Measurements from ENCODE around the gene PAQR3. TPM values are rescaled to one million over a fixed set of nuclear protein-coding genes. Genes with fewer than 3 reads are reported as not detected.

PAQR3 gene
- total and polyA plus RNA-seq, 10 of the 15 experiments (the other 5 are each of a cell fraction or from before 2014, with no cell fraction given), result 2.2 to 25.4 (median 7.2) TPM

- TF ChIP-seq TBL1XR1 (IDR thresholded peaks at IDR 0.05; ENCODE audit: low read depth, low read length), result no peak
- no peak for TF ChIP-seq RELB (IDR thresholded peaks at IDR 0.05; ENCODE audit: low read depth)
- no peak for TF ChIP-seq WRNIP1 (IDR thresholded peaks at IDR 0.05; ENCODE audit: borderline replicate concordance, low read depth, low read length)
- peak; percentile 28; the same call in 1 of the 2 replicates for TF ChIP-seq NR2C1 (IDR thresholded peaks at IDR 0.05)
- peak; percentile 92 for TF ChIP-seq SMARCA5 (IDR thresholded peaks at IDR 0.05)
- TF ChIP-seq RELA (IDR thresholded peaks at IDR 0.05; ENCODE audit: borderline replicate concordance, partially characterized antibody), result peak; percentile 17
- peak; percentile 84 for TF ChIP-seq CREB1 (IDR thresholded peaks at IDR 0.05; ENCODE audit: low read depth)
- 0 out of 4 replicates have a peak, but pooled peaks of 1 of the 2 experiments have one; percentile 34 for TF ChIP-seq SRF (IDR thresholded peaks at IDR 0.05; ENCODE audit: low read depth in 2 of 2, low read length in 2 of 2)
- TF ChIP-seq ZBED1 (IDR thresholded peaks at IDR 0.05; ENCODE audit: borderline replicate concordance), result no peak
- no peak for TF ChIP-seq EED (IDR thresholded peaks at IDR 0.05; ENCODE audit: low read depth)
- no peak for TF ChIP-seq ZBTB33 (IDR thresholded peaks at IDR 0.05)
- peak; percentile 35; the same call in 1 of the 2 replicates for TF ChIP-seq TAF1 (IDR thresholded peaks at IDR 0.05; ENCODE audit: borderline replicate concordance, low read depth, low read length)
- TF ChIP-seq, protein P1, sequence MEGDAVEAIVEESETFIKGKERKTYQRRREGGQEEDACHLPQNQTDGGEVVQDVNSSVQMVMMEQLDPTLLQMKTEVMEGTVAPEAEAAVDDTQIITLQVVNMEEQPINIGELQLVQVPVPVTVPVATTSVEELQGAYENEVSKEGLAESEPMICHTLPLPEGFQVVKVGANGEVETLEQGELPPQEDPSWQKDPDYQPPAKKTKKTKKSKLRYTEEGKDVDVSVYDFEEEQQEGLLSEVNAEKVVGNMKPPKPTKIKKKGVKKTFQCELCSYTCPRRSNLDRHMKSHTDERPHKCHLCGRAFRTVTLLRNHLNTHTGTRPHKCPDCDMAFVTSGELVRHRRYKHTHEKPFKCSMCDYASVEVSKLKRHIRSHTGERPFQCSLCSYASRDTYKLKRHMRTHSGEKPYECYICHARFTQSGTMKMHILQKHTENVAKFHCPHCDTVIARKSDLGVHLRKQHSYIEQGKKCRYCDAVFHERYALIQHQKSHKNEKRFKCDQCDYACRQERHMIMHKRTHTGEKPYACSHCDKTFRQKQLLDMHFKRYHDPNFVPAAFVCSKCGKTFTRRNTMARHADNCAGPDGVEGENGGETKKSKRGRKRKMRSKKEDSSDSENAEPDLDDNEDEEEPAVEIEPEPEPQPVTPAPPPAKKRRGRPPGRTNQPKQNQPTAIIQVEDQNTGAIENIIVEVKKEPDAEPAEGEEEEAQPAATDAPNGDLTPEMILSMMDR (IDR thresholded peaks at IDR 0.05 in 2 of 3, conservative IDR thresholded peaks at IDR 0.05 in 1 of 3; ENCODE audit: control insufficient read depth in 2 of 3, extremely low read depth in 1 of 3, insufficient read depth in 1 of 3, low read depth in 3 of 3, low read length in 3 of 3), result 0 out of 6 replicates have a peak, but pooled peaks of 1 of the 3 experiments have one; percentile 1
- peak in 1 of 2 experiments; percentile 84; a peak in 3 of 4 replicates for TF ChIP-seq BHLHE40 (IDR thresholded peaks at IDR 0.05; ENCODE audit: borderline replicate concordance in 1 of 2, low read depth in 2 of 2, low read length in 1 of 2)
- TF ChIP-seq, protein P2, sequence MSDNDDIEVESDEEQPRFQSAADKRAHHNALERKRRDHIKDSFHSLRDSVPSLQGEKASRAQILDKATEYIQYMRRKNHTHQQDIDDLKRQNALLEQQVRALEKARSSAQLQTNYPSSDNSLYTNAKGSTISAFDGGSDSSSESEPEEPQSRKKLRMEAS (IDR thresholded peaks at IDR 0.05; ENCODE audit: low read depth, low read length), result no peak
- 0 out of 2 replicates have a peak, but pooled peaks have one; percentile 58 for TF ChIP-seq ZNF217 (IDR thresholded peaks at IDR 0.05)
- TF ChIP-seq ATF2 (IDR thresholded peaks at IDR 0.05; ENCODE audit: low read length), result no peak
- peak; percentile 82 for TF ChIP-seq CREM (IDR thresholded peaks at IDR 0.05; ENCODE audit: low read depth)
- TF ChIP-seq NFXL1 (IDR thresholded peaks at IDR 0.05; ENCODE audit: borderline replicate concordance), result peak; percentile 34; the same call in 1 of the 2 replicates
- peak; percentile 63; the same call in 1 of the 2 replicates for TF ChIP-seq POLR2AphosphoS5 (IDR thresholded peaks at IDR 0.05; ENCODE audit: low read length)
- TF ChIP-seq POLR2A (IDR thresholded peaks at IDR 0.05; ENCODE audit: low read depth, low read length), result peak; percentile 88
- no peak for TF ChIP-seq MEF2B (IDR thresholded peaks at IDR 0.05; ENCODE audit: partially characterized antibody, poor library complexity, severe bottlenecking)
- TF ChIP-seq RAD51 (IDR thresholded peaks at IDR 0.05), result no peak
Observed at GRCh38 chr4:78938868-78939666, at the start of gene PAQR3 (continued).

Data from GM12878 (cell line).